CD4-positive, CD25-positive, alpha-beta regulatory T cell (primary cell): ENCODE data around the gene NUP205. TPM values are rescaled to one million over a fixed set of nuclear protein-coding genes. Genes with fewer than 3 reads are reported as not detected.

Experiments used
- ATAC-seq, 2 donors: fragments of 150-1000 bp; cut with Tn5 transposase; one replicate each; pipeline ENCODE4 v1.10.0; 2021; ENCODE audit warnings: low read depth in 2 of 2, moderate number of reproducible peaks in 2 of 2, moderate library complexity in 1 of 2
- DNase-seq, 3 donors: peaks; one replicate each; pipeline versions ENCODE4 v3.0.0 to v3.0.0-alpha.2; 2012 to 2022; ENCODE audit warnings: mixed read lengths in 1 of 3
- H3K27ac ChIP-seq: one replicate; pipeline ENCODE4 v1.7.0; 2013; ENCODE audit warnings: mild to moderate bottlenecking, low read length; ENCODE audit not compliant: insufficient read depth, poor library complexity, severe bottlenecking
- H3K27me3 ChIP-seq: one replicate; pipeline ENCODE4 v1.7.0; 2013; ENCODE audit warnings: low read length; ENCODE audit not compliant: control insufficient read depth, insufficient read depth
- H3K36me3 ChIP-seq: one replicate; pipeline ENCODE4 v1.7.0; 2013; ENCODE audit warnings: mild to moderate bottlenecking, low read length, moderate library complexity; ENCODE audit not compliant: control insufficient read depth, insufficient read depth
- H3K4me1 ChIP-seq: 2 replicates; pipeline ENCODE4 v1.7.0; 2013; ENCODE audit warnings: mild to moderate bottlenecking, low read length; ENCODE audit not compliant: insufficient read depth, control insufficient read depth, poor library complexity, severe bottlenecking
- H3K4me3 ChIP-seq: one replicate; pipeline ENCODE4 v1.7.0; 2013; ENCODE audit warnings: low read depth, mild to moderate bottlenecking, low read length, moderate library complexity
- H3K9me3 ChIP-seq, 2 experiments: 1 replicate in 1 of 2; 2 replicates in 1 of 2; pipeline ENCODE4 v1.7.0; 2013; ENCODE audit warnings: low read length in 2 of 2, mild to moderate bottlenecking in 1 of 2, moderate library complexity in 1 of 2; ENCODE audit not compliant: control insufficient read depth in 2 of 2
- H3K27ac Mint-ChIP-seq, 3 donors: one replicate each; pipeline ENCODE4 v1.8.0; 2020 to 2022; ENCODE audit warnings: mild to moderate bottlenecking in 3 of 3, mixed read lengths in 3 of 3, moderate library complexity in 2 of 3
- H3K27me3 Mint-ChIP-seq: one replicate; pipeline ENCODE4 v1.8.0; 2022; ENCODE audit warnings: mild to moderate bottlenecking, mixed read lengths
- H3K36me3 Mint-ChIP-seq: one replicate; pipeline ENCODE4 v1.8.0; 2020; ENCODE audit warnings: mixed read lengths
- H3K4me1 Mint-ChIP-seq, 4 donors: one replicate each; pipeline ENCODE4 v1.8.0; 2020 to 2022; ENCODE audit warnings: mixed read lengths in 4 of 4, mild to moderate bottlenecking in 1 of 4
- H3K4me3 Mint-ChIP-seq, 4 donors: one replicate each; pipeline ENCODE4 v1.8.0; 2020 to 2022; ENCODE audit warnings: mild to moderate bottlenecking in 4 of 4, mixed read lengths in 4 of 4, moderate library complexity in 3 of 4
- H3K9me3 Mint-ChIP-seq, 7 donors: one replicate each; pipeline ENCODE4 v1.8.0; 2020 to 2022; ENCODE audit warnings: mixed read lengths in 7 of 7, mild to moderate bottlenecking in 3 of 7, moderate library complexity in 2 of 7
- polyA plus RNA-seq, 4 donors: library from polyadenylated mRNA; unstranded; fragments of 300-500 nt; fragmentation: Illumina TruSeq; gene quantifications; one replicate each; pipeline ENCODE4 v1.2.3, GENCODE V29; 2021
- total RNA-seq: library from RNA; stranded (reverse); gene quantifications from one replicate; pipeline ENCODE4 v1.2.3, GENCODE V29; 2022

Gene NUP205
- total and polyA plus RNA-seq, 5 donors from 2014 or later = 21.1 to 56.3 (median 27.6) TPM

DNA sequence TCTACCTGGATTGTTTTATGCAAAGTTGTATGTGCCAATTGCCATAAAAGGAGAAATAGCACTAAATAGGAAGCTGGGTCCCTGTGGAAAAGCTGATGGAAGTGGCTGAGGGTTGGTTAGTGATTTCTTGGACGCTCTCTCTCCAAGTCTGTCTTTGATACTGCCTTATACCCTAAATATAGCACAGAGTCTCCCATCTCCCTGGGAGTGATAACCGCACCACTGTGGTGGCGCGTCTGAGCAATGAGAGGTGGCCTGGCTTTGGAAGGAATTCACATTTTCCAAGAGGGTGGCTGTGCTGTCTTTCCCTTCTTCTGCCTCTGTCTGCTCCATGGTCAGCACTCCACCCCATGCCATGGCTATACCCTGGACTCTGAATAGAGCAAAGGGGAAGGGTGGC is 135.8 kb downstream of the NUP205 start:
- H3K27me3 ChIP-seq = no peaks in the 10 kb centered on the region
- peaks cover 21% of the 10 kb centered on the region for H3K36me3 Mint-ChIP-seq
- H3K4me1 ChIP-seq = no peaks in the 10 kb centered on the region
- peaks cover 4% of the 10 kb centered on the region for H3K36me3 ChIP-seq
- no peak overlapping the region for H3K27ac ChIP-seq
- H3K9me3 Mint-ChIP-seq = no peaks in the 10 kb centered on the region
- no peak overlapping the region for H3K27ac Mint-ChIP-seq
- ATAC-seq (no peak), DNase-seq (no peak)
- no peak overlapping the region for H3K4me3 Mint-ChIP-seq
- H3K4me3 ChIP-seq = no peak overlapping the region
- H3K4me1 Mint-ChIP-seq = no peaks in the 10 kb centered on the region
- no peaks in the 10 kb centered on the region for H3K27me3 Mint-ChIP-seq
- no peaks in the 10 kb centered on the region for H3K9me3 ChIP-seq

DNA sequence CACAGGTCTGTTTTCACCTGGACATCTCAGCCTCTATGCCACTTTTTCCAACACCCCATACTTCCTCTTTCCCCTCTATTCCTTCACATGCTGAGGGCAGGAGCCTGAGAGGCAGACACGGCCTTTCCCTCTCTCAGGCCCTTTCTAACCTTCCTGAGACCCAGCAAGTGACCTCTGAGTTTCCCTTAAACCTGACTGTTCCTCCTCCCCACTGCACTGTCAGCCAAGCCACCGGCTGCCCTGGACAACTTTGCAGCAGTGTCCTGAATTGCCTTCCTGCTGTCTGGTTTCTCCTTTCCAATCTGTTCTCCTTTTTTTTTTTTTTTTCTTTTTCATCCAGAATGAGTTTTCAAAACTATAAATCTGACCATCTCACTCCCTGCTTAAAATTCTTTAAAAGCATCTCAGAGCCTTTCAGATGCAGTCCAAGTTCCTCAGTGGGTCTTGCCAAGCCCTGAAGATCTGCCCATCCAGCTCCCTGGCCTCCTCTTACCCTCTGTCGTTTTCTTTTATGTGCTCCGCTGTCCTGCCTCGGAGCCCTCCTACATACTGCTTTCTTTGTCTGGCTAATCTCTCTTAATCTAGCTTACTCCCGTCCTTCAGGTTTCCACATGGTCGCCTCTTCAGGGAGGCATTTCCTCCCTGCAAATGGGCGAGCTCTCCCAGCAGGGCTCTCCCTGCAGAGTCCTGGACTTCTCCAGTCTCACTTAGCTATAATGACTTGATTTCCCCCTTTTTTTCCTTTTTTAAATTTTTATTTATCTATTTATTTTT is 139.7 kb downstream of the NUP205 start:
- Mint-ChIP-seq H3K4me3 (no peak overlapping the region), H3K9me3 (peaks cover 0 to 2% (median 0%) of the 10 kb centered on the region in 7 donors), H3K27ac (no peak overlapping the region), H3K27me3 (no peaks in the 10 kb centered on the region), H3K36me3 (peaks cover 14% of the 10 kb centered on the region), H3K4me1 (peaks cover 0 to 2% (median 0%) of the 10 kb centered on the region in 4 donors)
- ATAC-seq = no peak
- Histone ChIP-seq H3K9me3 (no peaks in the 10 kb centered on the region), H3K4me3 (no peak overlapping the region), H3K36me3 (no peaks in the 10 kb centered on the region), H3K27me3 (no peaks in the 10 kb centered on the region), H3K27ac (no peak overlapping the region), H3K4me1 (no peaks in the 10 kb centered on the region)
- no peak for DNase-seq

Other genes with a start within 250 kb of the NUP205 start
- gene CNOT4, start 47.8 kb upstream of the NUP205 start, total RNA-seq = 43.4 TPM
- 10 to 100 TPM; 12.0 to 14.2 (median 13.2) TPM for gene CNOT4, start 47.8 kb upstream of the NUP205 start, polyA plus RNA-seq
- 18.2 TPM for gene STMP1, start 104.6 kb downstream of the NUP205 start, total RNA-seq
- gene STMP1, start 104.6 kb downstream of the NUP205 start, polyA plus RNA-seq = 10 to 100 TPM; 44.3 to 61.4 (median 55.1) TPM
- gene SLC13A4, start 170.3 kb downstream of the NUP205 start, total RNA-seq = not detected
- gene SLC13A4, start 170.3 kb downstream of the NUP205 start, polyA plus RNA-seq = under 1 TPM in 3 of 4 donors, not detected in 1; 0.02 to 0.24 (median 0.03) TPM
- not detected for gene FAM180A, start 190.9 kb downstream of the NUP205 start, total RNA-seq
- not detected for gene FAM180A, start 190.9 kb downstream of the NUP205 start, polyA plus RNA-seq